ENCODE results near the gene TRPV5. TPM values are rescaled to one million over a fixed set of nuclear protein-coding genes. Genes with fewer than 3 reads are reported as not detected.

Gene TRPV5
- total RNA-seq, 2 donors from 2014 or later = not detected

DNA sequence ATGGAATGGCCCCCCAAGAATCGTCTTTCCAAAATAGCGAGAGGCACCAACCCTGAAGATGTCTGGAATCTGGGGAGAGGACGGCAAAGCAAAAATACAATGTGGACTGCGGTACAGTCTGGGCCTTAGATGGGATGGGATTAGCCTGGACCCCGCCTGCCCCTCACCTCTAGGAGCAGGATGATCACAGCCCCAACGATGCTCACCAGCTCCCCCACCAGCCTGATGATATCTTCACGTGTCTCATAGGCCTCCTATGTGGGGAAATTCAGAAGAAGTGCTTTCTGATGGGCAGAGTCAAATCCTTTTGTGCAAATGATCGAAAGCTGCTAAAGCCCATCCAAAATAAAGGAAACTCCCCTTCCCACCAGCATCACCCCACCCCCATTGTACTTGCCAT is 18.2 kb downstream of the TRPV5 start:
- H3K27ac ChIP-seq = no peak overlapping the region
- TF ChIP-seq, protein P1, sequence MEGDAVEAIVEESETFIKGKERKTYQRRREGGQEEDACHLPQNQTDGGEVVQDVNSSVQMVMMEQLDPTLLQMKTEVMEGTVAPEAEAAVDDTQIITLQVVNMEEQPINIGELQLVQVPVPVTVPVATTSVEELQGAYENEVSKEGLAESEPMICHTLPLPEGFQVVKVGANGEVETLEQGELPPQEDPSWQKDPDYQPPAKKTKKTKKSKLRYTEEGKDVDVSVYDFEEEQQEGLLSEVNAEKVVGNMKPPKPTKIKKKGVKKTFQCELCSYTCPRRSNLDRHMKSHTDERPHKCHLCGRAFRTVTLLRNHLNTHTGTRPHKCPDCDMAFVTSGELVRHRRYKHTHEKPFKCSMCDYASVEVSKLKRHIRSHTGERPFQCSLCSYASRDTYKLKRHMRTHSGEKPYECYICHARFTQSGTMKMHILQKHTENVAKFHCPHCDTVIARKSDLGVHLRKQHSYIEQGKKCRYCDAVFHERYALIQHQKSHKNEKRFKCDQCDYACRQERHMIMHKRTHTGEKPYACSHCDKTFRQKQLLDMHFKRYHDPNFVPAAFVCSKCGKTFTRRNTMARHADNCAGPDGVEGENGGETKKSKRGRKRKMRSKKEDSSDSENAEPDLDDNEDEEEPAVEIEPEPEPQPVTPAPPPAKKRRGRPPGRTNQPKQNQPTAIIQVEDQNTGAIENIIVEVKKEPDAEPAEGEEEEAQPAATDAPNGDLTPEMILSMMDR (IDR thresholded peaks at IDR 0.05) = no peak
- DNase-seq = no peak

GRCh38 chr7:142914121-142914520 is 19.4 kb downstream of the TRPV5 start:
- Histone ChIP-seq H3K9me3 (no peaks in the 10 kb centered on the region), H3K36me3 (no peaks in the 10 kb centered on the region), H3K4me3 (no peak overlapping the region), H3K9ac (ENCODE audit: low read depth in 2 of 2, low read length in 2 of 2) (no peak overlapping the region), H3K4me1 (no peaks in the 10 kb centered on the region), H3K27me3 (no peaks in the 10 kb centered on the region), H3K27ac (no peak overlapping the region)
- no peak for DNase-seq
- intact Hi-C loops (cut with DNase I) = no loop called here
- TF ChIP-seq, protein P1 (IDR thresholded peaks at IDR 0.05) = no peak

More for the DNA sequence above, 18.2 kb downstream of the TRPV5 start:
- no peak overlapping the region for H3K4me3 ChIP-seq
- no peak overlapping the region for H3K9ac ChIP-seq (ENCODE audit: low read depth in 2 of 2, low read length in 2 of 2)
- no peaks in the 10 kb centered on the region for H3K27me3 ChIP-seq
- H3K36me3 ChIP-seq = no peaks in the 10 kb centered on the region
- H3K9me3 ChIP-seq = no peaks in the 10 kb centered on the region
- intact Hi-C loops (cut with DNase I) = no loop called here
- H3K4me1 ChIP-seq = no peaks in the 10 kb centered on the region

- H3K9me3 ChIP-seq = no peaks in the 10 kb centered on the region
- TF ChIP-seq, protein P1 (IDR thresholded peaks at IDR 0.05) = no peak
- no peak overlapping the region for H3K9ac ChIP-seq (ENCODE audit: low read depth in 2 of 2, low read length in 2 of 2)
- intact Hi-C loops (cut with DNase I) = no loop called here
- H3K27me3 ChIP-seq = no peaks in the 10 kb centered on the region
- DNase-seq = no peak
- H3K36me3 ChIP-seq = no peaks in the 10 kb centered on the region
- H3K4me3 ChIP-seq = no peak overlapping the region
- no peak overlapping the region for H3K27ac ChIP-seq
- H3K4me1 ChIP-seq = no peaks in the 10 kb centered on the region
Measured at GRCh38 chr7:142913566-142913965, 20.0 kb downstream of the TRPV5 start.

- no peaks in the 10 kb centered on the region for H3K36me3 ChIP-seq
- DNase-seq = no peak
- H3K9ac ChIP-seq (ENCODE audit: low read depth in 2 of 2, low read length in 2 of 2) = no peak overlapping the region
- H3K4me3 ChIP-seq = no peak overlapping the region
- H3K27ac ChIP-seq = no peak overlapping the region
- no peaks in the 10 kb centered on the region for H3K4me1 ChIP-seq
- intact Hi-C loops (cut with DNase I) = no loop called here
- no peaks in the 10 kb centered on the region for H3K9me3 ChIP-seq
- no peaks in the 10 kb centered on the region for H3K27me3 ChIP-seq
- TF ChIP-seq, protein P1 (IDR thresholded peaks at IDR 0.05) = no peak
Measured at GRCh38 chr7:142913051-142913450, 20.5 kb downstream of the TRPV5 start.

DNA sequence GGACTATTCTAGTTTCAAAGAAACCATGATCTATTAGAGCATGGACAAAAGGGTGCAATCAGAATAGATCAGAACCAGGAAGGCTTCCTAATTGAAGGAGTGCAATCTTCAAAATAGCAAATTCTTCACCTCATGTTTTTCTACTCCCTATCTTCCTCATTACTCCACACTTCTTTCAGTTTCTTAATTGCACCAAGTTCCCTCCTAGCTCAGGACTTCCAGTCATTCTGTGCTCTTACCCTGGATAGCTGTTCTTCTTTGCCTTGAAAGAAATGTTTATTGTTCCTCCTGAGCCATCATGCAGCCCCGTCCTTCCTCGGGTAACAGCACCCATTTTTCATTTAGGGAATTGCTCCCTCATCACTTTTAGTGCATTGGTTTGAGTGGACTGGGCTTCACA is 23.1 kb downstream of the TRPV5 start:
- Histone ChIP-seq H3K36me3 (no peaks in the 10 kb centered on the region), H3K4me1 (no peaks in the 10 kb centered on the region), H3K4me3 (no peak overlapping the region), H3K27me3 (no peaks in the 10 kb centered on the region), H3K9me3 (no peaks in the 10 kb centered on the region), H3K9ac (ENCODE audit: low read depth in 2 of 2, low read length in 2 of 2) (no peak overlapping the region), H3K27ac (no peak overlapping the region)
- DNase-seq = no peak
- TF ChIP-seq, protein P1 (IDR thresholded peaks at IDR 0.05) = no peak
- intact Hi-C loops (cut with DNase I) = no loop called here

GRCh38 chr7:142910031-142910433 is 23.5 kb downstream of the TRPV5 start:
- TF ChIP-seq, protein P1 (IDR thresholded peaks at IDR 0.05) = no peak
- Histone ChIP-seq H3K4me3 (no peak overlapping the region), H3K4me1 (no peaks in the 10 kb centered on the region), H3K27me3 (no peaks in the 10 kb centered on the region), H3K36me3 (no peaks in the 10 kb centered on the region), H3K9me3 (no peaks in the 10 kb centered on the region), H3K9ac (ENCODE audit: low read depth in 2 of 2, low read length in 2 of 2) (no peak overlapping the region), H3K27ac (no peak overlapping the region)
- intact Hi-C loops (cut with DNase I) = no loop called here
- DNase-seq = no peak
